Mesothelial cell of epicardium (in vitro differentiated cells): Measurements from ENCODE around the gene GAL3ST2. TPM values are rescaled to one million over a fixed set of nuclear protein-coding genes. Genes with fewer than 3 reads are reported as not detected.

Experiments
- DNase-seq, 2 experiments: peaks; one replicate each; pipeline ENCODE4 v3.0.0; 2021; ENCODE audit warnings: low spot score in 2 of 2; ENCODE audit not compliant: unreplicated experiment in 2 of 2
- H3K27ac Mint-ChIP-seq: 2 replicates; pipeline ENCODE4 v1.8.0; 2021; ENCODE audit warnings: mixed read lengths
- H3K27me3 Mint-ChIP-seq: 2 replicates; pipeline ENCODE4 v1.8.0; 2021; ENCODE audit warnings: low read depth, mixed read lengths
- H3K36me3 Mint-ChIP-seq: 2 replicates; pipeline ENCODE4 v1.8.0; 2021; ENCODE audit warnings: mixed read lengths
- H3K4me1 Mint-ChIP-seq: 2 replicates; pipeline ENCODE4 v1.8.0; 2021; ENCODE audit warnings: mixed read lengths
- H3K4me3 Mint-ChIP-seq: 2 replicates; pipeline ENCODE4 v1.8.0; 2021; ENCODE audit warnings: mild to moderate bottlenecking, moderate library complexity, mixed read lengths
- H3K9me3 Mint-ChIP-seq: 2 replicates; pipeline ENCODE4 v1.8.0; 2021; ENCODE audit warnings: mixed read lengths
- total RNA-seq: library from RNA; stranded (reverse); gene quantifications from 3 replicates; pipeline ENCODE4 v1.2.1, GENCODE V29; 2021
- TF ChIP-seq, protein P1 (sequence below): fragments of 200-600 bp; sonication (generic); IDR thresholded peaks from one replicate; pipeline ENCODE4 v1.5.0; 2021; ENCODE audit warnings: antibody characterized with exemption; ENCODE audit not compliant: unreplicated experiment

GAL3ST2 gene
- total RNA-seq, 1 donor from 2014 or later: 1.1 TPM

DNA sequence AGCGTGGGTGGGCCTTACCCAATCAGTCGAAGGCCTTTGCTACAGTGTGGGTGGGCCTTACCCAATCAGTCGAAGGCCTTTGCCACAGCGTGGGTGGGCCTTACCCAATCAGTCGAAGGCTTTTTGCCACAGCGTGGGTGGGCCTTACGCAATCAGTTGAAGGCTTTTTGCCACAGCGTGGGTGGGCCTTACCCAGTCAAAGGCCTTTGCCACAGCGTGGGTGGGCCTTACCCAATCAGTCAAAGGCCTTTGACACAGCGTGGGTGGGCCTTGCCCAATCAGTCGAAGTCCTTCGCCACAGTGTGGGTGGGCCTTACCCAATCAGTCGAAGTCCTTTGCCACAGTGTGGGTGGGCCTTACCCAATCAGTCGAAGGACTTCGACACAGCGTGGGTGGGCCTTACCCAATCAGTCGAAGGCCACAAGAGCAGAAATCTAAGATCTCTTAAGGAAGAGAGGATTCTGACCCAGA lies 16.3 kb upstream of the GAL3ST2 start:
- peaks cover 24% of the 10 kb centered on the region for H3K36me3 Mint-ChIP-seq
- H3K9me3 Mint-ChIP-seq: peaks cover 4% of the 10 kb centered on the region
- H3K27ac Mint-ChIP-seq: no peak overlapping the region
- H3K27me3 Mint-ChIP-seq: no peaks in the 10 kb centered on the region
- no peak overlapping the region for H3K4me3 Mint-ChIP-seq
- H3K4me1 Mint-ChIP-seq: peaks cover 33% of the 10 kb centered on the region
- TF ChIP-seq, protein P1, sequence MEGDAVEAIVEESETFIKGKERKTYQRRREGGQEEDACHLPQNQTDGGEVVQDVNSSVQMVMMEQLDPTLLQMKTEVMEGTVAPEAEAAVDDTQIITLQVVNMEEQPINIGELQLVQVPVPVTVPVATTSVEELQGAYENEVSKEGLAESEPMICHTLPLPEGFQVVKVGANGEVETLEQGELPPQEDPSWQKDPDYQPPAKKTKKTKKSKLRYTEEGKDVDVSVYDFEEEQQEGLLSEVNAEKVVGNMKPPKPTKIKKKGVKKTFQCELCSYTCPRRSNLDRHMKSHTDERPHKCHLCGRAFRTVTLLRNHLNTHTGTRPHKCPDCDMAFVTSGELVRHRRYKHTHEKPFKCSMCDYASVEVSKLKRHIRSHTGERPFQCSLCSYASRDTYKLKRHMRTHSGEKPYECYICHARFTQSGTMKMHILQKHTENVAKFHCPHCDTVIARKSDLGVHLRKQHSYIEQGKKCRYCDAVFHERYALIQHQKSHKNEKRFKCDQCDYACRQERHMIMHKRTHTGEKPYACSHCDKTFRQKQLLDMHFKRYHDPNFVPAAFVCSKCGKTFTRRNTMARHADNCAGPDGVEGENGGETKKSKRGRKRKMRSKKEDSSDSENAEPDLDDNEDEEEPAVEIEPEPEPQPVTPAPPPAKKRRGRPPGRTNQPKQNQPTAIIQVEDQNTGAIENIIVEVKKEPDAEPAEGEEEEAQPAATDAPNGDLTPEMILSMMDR: no peak
- DNase-seq: no peak

DNA sequence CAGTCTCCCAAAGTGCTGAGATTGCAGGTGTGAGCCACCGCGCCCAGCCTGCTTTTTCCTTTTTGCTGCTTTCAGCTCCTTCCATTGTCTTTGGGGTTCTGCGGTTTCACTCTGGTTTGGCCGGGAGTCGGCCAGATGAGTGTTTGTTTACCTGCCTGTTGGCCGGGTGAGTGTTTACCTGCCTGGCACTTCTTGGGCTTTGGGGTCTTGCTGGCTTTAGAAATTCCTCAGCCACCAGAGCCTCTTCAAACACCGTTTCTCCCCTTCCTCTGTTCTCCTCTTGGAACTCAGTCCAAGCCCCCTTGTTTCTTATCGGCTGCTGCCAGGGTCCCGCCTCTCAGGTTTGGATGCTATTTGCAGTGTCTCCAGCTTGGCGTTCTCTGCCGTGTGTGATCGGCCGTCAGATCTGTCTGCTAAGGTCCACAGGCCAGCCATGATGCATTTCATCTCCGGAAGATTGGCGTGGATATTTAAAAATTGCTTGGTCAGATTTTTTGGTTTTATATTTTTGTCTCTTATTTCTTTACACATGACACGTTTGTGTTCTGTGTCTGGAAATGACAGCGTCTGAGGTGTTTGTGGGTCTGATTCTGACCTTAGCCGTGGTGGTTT lies 14.2 kb upstream of the GAL3ST2 start:
- Mint-ChIP-seq H3K4me1 (peaks cover 33% of the 10 kb centered on the region), H3K27me3 (no peaks in the 10 kb centered on the region), H3K36me3 (peaks cover 24% of the 10 kb centered on the region), H3K27ac (peak overlapping the region; percentile 44), H3K9me3 (peaks cover 4% of the 10 kb centered on the region), H3K4me3 (no peak overlapping the region)
- DNase-seq: no peak
- TF ChIP-seq, protein P1: no peak

DNA sequence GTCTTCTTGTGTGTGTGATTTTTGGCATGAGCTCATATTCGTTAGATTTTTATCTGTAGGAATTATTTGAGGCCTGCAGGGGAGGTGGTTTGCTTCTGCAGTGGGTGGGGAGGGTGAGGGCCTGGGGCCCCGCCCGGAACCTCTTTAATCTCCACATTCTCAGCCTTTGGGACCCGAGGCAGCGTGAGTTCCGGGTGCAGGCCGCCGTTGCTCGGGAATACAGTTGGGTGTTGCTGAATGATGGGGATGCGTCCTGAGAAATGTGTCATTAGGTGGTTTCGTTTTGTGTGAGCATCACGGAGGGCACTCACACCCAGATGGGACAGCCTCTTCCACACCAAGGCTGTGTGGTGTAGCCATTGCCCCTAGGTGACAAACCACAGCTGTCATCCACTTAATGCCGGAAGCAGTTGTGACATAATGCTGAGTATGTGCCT lies 13.7 kb upstream of the GAL3ST2 start:
- no peak for DNase-seq
- H3K27ac Mint-ChIP-seq: peak overlapping the region; percentile 44
- peaks cover 33% of the 10 kb centered on the region for H3K4me1 Mint-ChIP-seq
- no peak overlapping the region for H3K4me3 Mint-ChIP-seq
- TF ChIP-seq, protein P1: no peak
- H3K9me3 Mint-ChIP-seq: peaks cover 4% of the 10 kb centered on the region
- peaks cover 22% of the 10 kb centered on the region for H3K36me3 Mint-ChIP-seq
- H3K27me3 Mint-ChIP-seq: no peaks in the 10 kb centered on the region

DNA sequence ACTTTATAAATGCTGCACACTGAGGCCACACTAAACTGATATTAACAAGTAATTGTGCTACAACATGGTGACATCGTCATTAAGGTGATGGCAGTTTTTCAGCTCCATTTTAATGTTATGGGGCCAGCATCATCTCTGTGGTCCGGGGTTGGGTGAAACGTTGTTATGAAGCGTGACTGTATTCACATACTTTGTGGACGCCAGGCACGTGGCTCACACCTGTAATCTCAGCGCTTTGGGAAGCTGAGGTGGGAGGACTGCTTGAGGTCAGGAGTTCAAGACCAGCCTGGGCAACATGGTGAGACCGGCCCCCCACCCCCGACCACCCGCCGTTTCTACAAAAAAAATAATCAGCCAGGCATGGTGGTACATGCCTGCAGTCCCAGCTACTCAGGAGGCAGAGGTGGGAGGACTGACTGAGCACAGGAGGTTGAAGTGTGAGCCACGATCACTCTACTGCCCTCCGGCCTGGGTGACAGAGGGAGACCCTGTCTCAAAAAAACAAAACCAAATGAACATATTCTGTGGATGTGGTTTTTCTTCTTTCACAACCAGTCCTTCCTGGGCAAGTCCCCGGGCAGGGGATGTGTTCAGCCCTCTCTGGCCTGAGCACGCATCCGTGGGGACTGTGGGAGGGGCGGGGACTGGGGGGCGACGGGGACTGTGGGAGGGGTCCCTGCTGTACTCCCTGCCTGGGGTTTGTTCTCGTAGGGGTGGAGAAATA lies 12.9 kb upstream of the GAL3ST2 start:
- TF ChIP-seq, protein P1: no peak
- H3K4me3 Mint-ChIP-seq: no peak overlapping the region
- no peak for DNase-seq
- peak overlapping the region; percentile 90 for H3K27ac Mint-ChIP-seq
- no peaks in the 10 kb centered on the region for H3K27me3 Mint-ChIP-seq
- peaks cover 21% of the 10 kb centered on the region for H3K36me3 Mint-ChIP-seq
- peaks cover 32% of the 10 kb centered on the region for H3K4me1 Mint-ChIP-seq
- peaks cover 4% of the 10 kb centered on the region for H3K9me3 Mint-ChIP-seq

DNA sequence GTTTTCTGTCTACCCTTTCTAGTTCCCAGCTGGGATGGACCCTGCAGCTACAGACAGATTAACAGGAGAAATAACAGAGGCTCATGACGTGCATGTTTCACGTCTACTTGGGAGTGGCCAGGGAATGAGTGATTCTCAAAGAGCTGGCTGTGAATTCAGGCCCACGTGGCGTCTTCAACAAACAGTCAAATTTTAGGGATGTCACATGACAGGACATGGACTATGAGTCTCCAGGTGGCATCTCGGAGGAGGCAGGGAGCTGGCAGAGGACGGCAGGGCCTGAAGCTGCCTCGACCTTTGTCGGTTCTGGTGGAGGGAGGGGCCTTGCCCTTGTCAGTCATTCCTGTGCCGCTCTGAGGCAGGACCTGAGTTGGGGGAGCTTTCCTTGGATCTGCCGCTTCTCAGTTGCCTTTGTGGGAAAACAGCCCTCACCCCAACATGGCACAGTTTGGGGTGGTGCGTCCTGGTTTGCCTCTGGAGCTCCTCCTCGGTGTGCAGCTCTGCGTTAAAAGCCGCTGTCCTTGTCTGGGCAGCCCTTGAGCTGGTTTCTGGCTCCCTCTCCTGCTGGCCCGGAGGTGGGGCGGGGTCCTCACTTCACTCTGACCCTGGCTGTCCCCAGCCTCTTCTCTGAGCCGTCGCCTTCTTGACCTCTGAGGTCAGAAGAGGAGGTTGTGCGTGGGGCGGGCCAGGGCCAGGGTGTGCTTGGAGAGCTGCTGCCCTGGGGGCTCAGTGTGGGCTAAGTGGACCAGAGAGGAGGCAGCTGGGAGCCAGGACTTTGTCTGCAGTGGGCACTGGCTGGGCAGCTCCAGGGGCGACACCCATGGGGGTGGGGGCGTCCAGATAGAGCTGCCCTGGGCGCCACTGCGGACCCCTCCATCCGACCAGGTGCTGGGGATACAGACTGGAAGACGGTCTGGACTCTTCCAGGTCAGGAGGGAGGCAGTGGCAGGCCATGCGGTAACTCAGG lies 12.1 kb upstream of the GAL3ST2 start:
- Mint-ChIP-seq H3K27me3 (no peaks in the 10 kb centered on the region), H3K36me3 (peaks cover 14% of the 10 kb centered on the region), H3K4me3 (no peak overlapping the region), H3K27ac (peak overlapping the region; percentile 90), H3K9me3 (peaks cover 4% of the 10 kb centered on the region), H3K4me1 (peaks cover 24% of the 10 kb centered on the region)
- no peak for DNase-seq
- TF ChIP-seq, protein P1: no peak
